ENCODE measurements around the gene CCDC15.

The CCDC15 gene

GRCh38 chr11:125071435-125071834 lies 117.4 kb downstream of the CCDC15 start:
- Histone ChIP-seq H2AFZ (ENCODE audit: low read length) (no peak overlapping the region), H3K4me1 (ENCODE audit: insufficient read depth, low read length, severe bottlenecking) (peaks cover 9% of the 10 kb centered on the region), H3K4me2 (ENCODE audit: low read length) (no peak overlapping the region), H3K9me3 (ENCODE audit: low read length) (no peaks in the 10 kb centered on the region), H3K27ac (ENCODE audit: low read depth, low read length, poor library complexity, severe bottlenecking) (no peak overlapping the region), H3K9ac (ENCODE audit: low read length) (no peak overlapping the region), H3K79me2 (ENCODE audit: insufficient read depth, low read length) (no peaks in the 10 kb centered on the region), H3K36me3 (ENCODE audit: insufficient read depth, low read length) (no peaks in the 10 kb centered on the region), H3K9me2 (ENCODE audit: low read depth, low read length) (no peaks in the 10 kb centered on the region), H3K27me3 (ENCODE audit: insufficient read depth, low read length) (no peaks in the 10 kb centered on the region), H4K20me1 (ENCODE audit: insufficient read depth, low read length) (no peaks in the 10 kb centered on the region), H3K4me3 (ENCODE audit: low read depth, low read length, poor library complexity, severe bottlenecking) (no peak overlapping the region), H3F3A (ENCODE audit: insufficient read depth, low read length) (no peaks in the 10 kb centered on the region)
- TF ChIP-seq EZH2 (IDR thresholded peaks at IDR 0.05; ENCODE audit: borderline replicate concordance, low read length) (no peak), CTCF (IDR thresholded peaks at IDR 0.05; ENCODE audit: low read length) (no peak)

GRCh38 chr11:125071846-125072217 lies 117.8 kb downstream of the CCDC15 start:
- Histone ChIP-seq H3K9me3 (ENCODE audit: low read length) (no peaks in the 10 kb centered on the region), H3K27ac (ENCODE audit: low read depth, low read length, poor library complexity, severe bottlenecking) (no peak overlapping the region), H3F3A (ENCODE audit: insufficient read depth, low read length) (no peaks in the 10 kb centered on the region), H3K36me3 (ENCODE audit: insufficient read depth, low read length) (no peaks in the 10 kb centered on the region), H3K9ac (ENCODE audit: low read length) (no peak overlapping the region), H2AFZ (ENCODE audit: low read length) (no peak overlapping the region), H3K4me3 (ENCODE audit: low read depth, low read length, poor library complexity, severe bottlenecking) (no peak overlapping the region), H4K20me1 (ENCODE audit: insufficient read depth, low read length) (no peaks in the 10 kb centered on the region), H3K27me3 (ENCODE audit: insufficient read depth, low read length) (no peaks in the 10 kb centered on the region), H3K9me2 (ENCODE audit: low read depth, low read length) (no peaks in the 10 kb centered on the region), H3K4me2 (ENCODE audit: low read length) (no peak overlapping the region), H3K79me2 (ENCODE audit: insufficient read depth, low read length) (no peaks in the 10 kb centered on the region), H3K4me1 (ENCODE audit: insufficient read depth, low read length, severe bottlenecking) (peaks cover 9% of the 10 kb centered on the region)
- TF ChIP-seq CTCF (IDR thresholded peaks at IDR 0.05; ENCODE audit: low read length) = no peak

DNA sequence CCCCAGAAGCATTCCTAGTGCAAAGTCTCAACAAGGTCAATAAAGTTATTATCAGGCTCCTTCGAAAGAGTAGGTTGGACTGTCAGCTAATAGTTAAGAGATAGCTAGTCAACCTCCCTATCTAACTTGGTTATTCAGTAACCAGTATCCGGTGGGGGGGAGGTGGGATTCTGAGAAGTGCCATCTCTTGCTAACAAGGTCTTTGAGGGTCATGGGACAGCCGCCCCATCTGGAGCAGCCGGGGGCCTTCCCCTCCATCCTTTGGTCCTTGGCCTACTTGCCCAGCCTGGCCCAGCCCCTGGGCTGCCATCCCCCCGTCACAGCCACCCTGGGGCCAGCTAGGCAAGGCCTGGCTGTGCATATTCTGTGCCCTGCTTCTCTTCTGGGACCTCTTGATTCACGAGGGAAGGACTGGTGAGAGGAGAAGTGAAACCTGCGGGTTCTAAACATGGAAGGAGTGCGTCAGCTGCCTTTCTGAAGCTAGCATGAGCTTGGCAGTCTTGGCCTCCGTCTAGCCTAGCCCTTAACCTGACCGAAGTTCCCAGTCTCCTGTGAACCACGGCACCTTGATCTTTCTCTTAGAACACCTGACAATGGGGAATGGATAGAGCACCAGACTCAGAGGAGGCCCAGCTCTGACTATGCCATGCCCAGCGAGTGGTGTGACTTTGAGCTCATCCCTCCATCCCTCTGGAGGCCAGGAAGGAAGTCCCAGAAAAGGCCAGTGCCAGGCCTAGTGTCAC lies 118.4 kb downstream of the CCDC15 start:
- no peaks in the 10 kb centered on the region for H3K79me2 ChIP-seq (ENCODE audit: insufficient read depth, low read length)
- no peaks in the 10 kb centered on the region for H4K20me1 ChIP-seq (ENCODE audit: insufficient read depth, low read length)
- peaks cover 9% of the 10 kb centered on the region for H3K4me1 ChIP-seq (ENCODE audit: insufficient read depth, low read length, severe bottlenecking)
- no peaks in the 10 kb centered on the region for H3K9me2 ChIP-seq (ENCODE audit: low read depth, low read length)
- no peak overlapping the region for H3K4me2 ChIP-seq (ENCODE audit: low read length)
- no peaks in the 10 kb centered on the region for H3K36me3 ChIP-seq (ENCODE audit: insufficient read depth, low read length)
- TF ChIP-seq EZH2 (IDR thresholded peaks at IDR 0.05; ENCODE audit: borderline replicate concordance, low read length) = no peak
- no peak for TF ChIP-seq CTCF (IDR thresholded peaks at IDR 0.05; ENCODE audit: low read length)
- no peaks in the 10 kb centered on the region for H3K27me3 ChIP-seq (ENCODE audit: insufficient read depth, low read length)
- no peaks in the 10 kb centered on the region for H3K9me3 ChIP-seq (ENCODE audit: low read length)
- H3K4me3 ChIP-seq (ENCODE audit: low read depth, low read length, poor library complexity, severe bottlenecking) = no peak overlapping the region
- H3F3A ChIP-seq (ENCODE audit: insufficient read depth, low read length) = no peaks in the 10 kb centered on the region
- H3K9ac ChIP-seq (ENCODE audit: low read length) = no peak overlapping the region
- H2AFZ ChIP-seq (ENCODE audit: low read length) = no peak overlapping the region
- no peak overlapping the region for H3K27ac ChIP-seq (ENCODE audit: low read depth, low read length, poor library complexity, severe bottlenecking)
